MCF 10A (cell line): Measurements from ENCODE around the gene DPP8. TPM values are rescaled to one million over a fixed set of nuclear protein-coding genes. Genes with fewer than 3 reads are reported as not detected.

Experiments used
- Bru-seq: library from RNA; stranded (reverse); fragments of 400-500 nt; gene quantifications from one replicate; lab custom pipeline; 2021; lab: Mats Ljungman, UMichigan
- BruChase-seq, 2 experiments: library from RNA; stranded (reverse); fragments of 400-500 nt; gene quantifications; one replicate each; lab custom pipeline; 2021; lab: Mats Ljungman, UMichigan
- BruUV-seq: library from RNA; stranded (reverse); fragments of 400-500 nt; replicated peaks from 2 replicates; lab custom pipeline; 2021; lab: Mats Ljungman, UMichigan
- CTCF ChIA-PET: fragments of 300-600 bp; sonication (Branson Sonifier 250); formaldehyde crosslinking; extraction: SDS; loops from one replicate; lab custom pipeline; 2021; ENCODE audit warnings: antibody characterized with exemption, inconsistent platforms; lab: Yijun Ruan, JAX
- POLR2A ChIA-PET: fragments of 300-600, 350-650 bp; sonication (Branson Sonifier 250); formaldehyde crosslinking; extraction: SDS; loops from one replicate; lab custom pipeline; 2020; ENCODE audit warnings: antibody characterized with exemption, inconsistent platforms; lab: Yijun Ruan, JAX
- DNase-seq: peaks from one replicate; pipeline ENCODE4 v3.0.0-alpha.2; 2018; ENCODE audit not compliant: unreplicated experiment
- H3K27ac Mint-ChIP-seq: one replicate; pipeline ENCODE4 v1.8.0; 2022; ENCODE audit warnings: mild to moderate bottlenecking, low read depth, mixed read lengths; ENCODE audit not compliant: unreplicated experiment
- H3K27me3 Mint-ChIP-seq: one replicate; pipeline ENCODE4 v1.8.0; 2022; ENCODE audit warnings: mixed read lengths; ENCODE audit not compliant: insufficient read depth, unreplicated experiment
- H3K36me3 Mint-ChIP-seq: one replicate; pipeline ENCODE4 v1.8.0; 2022; ENCODE audit warnings: mild to moderate bottlenecking, moderate library complexity, mixed read lengths; ENCODE audit not compliant: insufficient read depth, unreplicated experiment
- H3K4me1 Mint-ChIP-seq: one replicate; pipeline ENCODE4 v1.8.0; 2022; ENCODE audit warnings: mixed read lengths; ENCODE audit not compliant: insufficient read depth, unreplicated experiment
- H3K4me3 Mint-ChIP-seq: one replicate; pipeline ENCODE4 v1.8.0; 2022; ENCODE audit warnings: mild to moderate bottlenecking, moderate library complexity, mixed read lengths; ENCODE audit not compliant: unreplicated experiment
- H3K9me3 Mint-ChIP-seq: one replicate; pipeline ENCODE4 v1.8.0; 2022; ENCODE audit warnings: mixed read lengths; ENCODE audit not compliant: unreplicated experiment
- intact Hi-C: fragments of 100-400 bp; cut with micrococcal nuclease; formaldehyde crosslinking; loops from 2 replicates; pipeline ENCODE4 v1.14.1; 2022
- long read RNA-seq: library from polyadenylated mRNA; stranded (forward); transcript quantifications from one replicate; pipeline ENCODE4 v2.0.0, GENCODE V29; 2022
- total RNA-seq: library from RNA; stranded (reverse); gene quantifications from 2 replicates; pipeline ENCODE4 v1.2.3, GENCODE V29; 2022
- TF ChIP-seq, protein P1 (sequence below): fragments of 200-600 bp; IDR thresholded peaks from one replicate; pipeline ENCODE4 v1.8.0; 2022; ENCODE audit warnings: antibody characterized with exemption, mild to moderate bottlenecking; ENCODE audit not compliant: unreplicated experiment

Gene DPP8
- 24.5 and 27.5 TPM in 2 replicates for total RNA-seq
- percentile 82 among the genes with signal in this experiment for Bru-seq, nascent RNA
- percentile 87 among the genes with signal in this experiment for BruChase-seq, experiment 1, labeled RNA remaining after a 6-hour chase
- percentile 83 among the genes with signal in this experiment for BruChase-seq, experiment 2, labeled RNA remaining after a 2-hour chase
- long read RNA-seq, full-length matches to known transcripts = 11 of 34 reads
- long read RNA-seq, partial matches to known transcripts = 2 of 34 reads
- long read RNA-seq, other reads (novel, unspliced or antisense) = 21 of 34 reads

DNA sequence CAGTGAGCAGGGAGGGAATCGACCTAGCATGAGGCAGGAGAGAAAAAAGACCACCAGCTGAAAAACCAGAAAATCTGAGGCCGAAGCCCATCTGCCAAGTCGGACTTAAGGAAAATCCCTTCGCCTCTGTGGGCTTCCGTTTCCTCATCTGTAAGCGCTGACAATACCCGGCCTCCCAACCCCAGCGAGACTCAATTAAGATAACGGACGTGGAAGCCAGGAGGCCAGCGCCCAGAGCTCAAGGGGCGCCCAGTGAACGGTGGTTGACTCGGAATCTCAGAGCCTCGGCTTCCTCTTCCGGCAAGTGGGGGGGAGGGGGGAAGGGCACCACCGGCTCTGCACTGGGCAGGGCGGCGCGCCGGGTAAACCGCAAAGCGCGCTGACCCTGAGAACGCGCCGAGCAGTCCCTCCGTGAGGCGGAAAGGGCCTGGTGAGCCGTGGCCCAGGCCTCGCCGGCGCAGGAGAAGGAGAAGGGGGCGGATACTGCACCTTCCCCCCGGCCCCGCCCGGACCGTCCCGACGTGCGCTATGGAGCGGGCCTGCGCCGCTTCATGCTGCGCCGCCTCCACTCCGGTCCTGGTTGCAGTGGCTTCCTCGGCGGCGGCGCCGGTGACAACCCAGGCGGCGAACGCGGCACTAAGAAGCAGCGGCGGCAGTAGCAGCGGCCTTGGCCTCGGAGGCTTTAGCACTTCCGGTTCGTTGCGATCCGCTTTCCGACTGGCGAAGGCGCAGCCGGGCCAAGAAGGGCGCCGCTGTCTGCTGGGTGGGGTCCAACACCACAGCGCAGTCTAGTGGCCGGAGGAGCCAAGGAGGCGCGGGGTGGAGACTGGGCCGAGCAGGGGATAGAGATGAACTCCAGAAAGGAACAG lies at the start of gene DPP8:
Gene DPP8 (minus strand): TSS at position 693 of the 869 bp plus-strand sequence. CDS start 5,136 bp downstream, outside the sequence.
- BruUV-seq = TSS peak; percentile 19
- peaks cover 29% of the 10 kb centered on the region for H3K36me3 Mint-ChIP-seq
- no peaks in the 10 kb centered on the region for H3K27me3 Mint-ChIP-seq
- peak within 1 kb of the TSS; percentile 98 for H3K4me3 Mint-ChIP-seq
- H3K4me1 Mint-ChIP-seq = peaks cover 14% of the 10 kb centered on the region
- CTCF ChIA-PET = interaction anchor here (0.6 to 1.3 kb wide), 6 partner anchors 12 to 1328 kb away, joined by 3 to 5 read pairs (median 3); no protein-coding TSS in a partner anchor
- H3K9me3 Mint-ChIP-seq = no peaks in the 10 kb centered on the region
- intact Hi-C loops = no loop called here
- DNase-seq = peak; percentile 91
- peak within 1 kb of the TSS; percentile 95 for H3K27ac Mint-ChIP-seq
- TF ChIP-seq, protein P1, sequence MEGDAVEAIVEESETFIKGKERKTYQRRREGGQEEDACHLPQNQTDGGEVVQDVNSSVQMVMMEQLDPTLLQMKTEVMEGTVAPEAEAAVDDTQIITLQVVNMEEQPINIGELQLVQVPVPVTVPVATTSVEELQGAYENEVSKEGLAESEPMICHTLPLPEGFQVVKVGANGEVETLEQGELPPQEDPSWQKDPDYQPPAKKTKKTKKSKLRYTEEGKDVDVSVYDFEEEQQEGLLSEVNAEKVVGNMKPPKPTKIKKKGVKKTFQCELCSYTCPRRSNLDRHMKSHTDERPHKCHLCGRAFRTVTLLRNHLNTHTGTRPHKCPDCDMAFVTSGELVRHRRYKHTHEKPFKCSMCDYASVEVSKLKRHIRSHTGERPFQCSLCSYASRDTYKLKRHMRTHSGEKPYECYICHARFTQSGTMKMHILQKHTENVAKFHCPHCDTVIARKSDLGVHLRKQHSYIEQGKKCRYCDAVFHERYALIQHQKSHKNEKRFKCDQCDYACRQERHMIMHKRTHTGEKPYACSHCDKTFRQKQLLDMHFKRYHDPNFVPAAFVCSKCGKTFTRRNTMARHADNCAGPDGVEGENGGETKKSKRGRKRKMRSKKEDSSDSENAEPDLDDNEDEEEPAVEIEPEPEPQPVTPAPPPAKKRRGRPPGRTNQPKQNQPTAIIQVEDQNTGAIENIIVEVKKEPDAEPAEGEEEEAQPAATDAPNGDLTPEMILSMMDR = peak; percentile 84
- POLR2A ChIA-PET = interaction anchor here (0.8 to 1.7 kb wide), 10 partner anchors 9 to 352 kb away, joined by 3 to 17 read pairs (median 4); partner anchors contain the start of genes INTS14 and RAB11A

DNA sequence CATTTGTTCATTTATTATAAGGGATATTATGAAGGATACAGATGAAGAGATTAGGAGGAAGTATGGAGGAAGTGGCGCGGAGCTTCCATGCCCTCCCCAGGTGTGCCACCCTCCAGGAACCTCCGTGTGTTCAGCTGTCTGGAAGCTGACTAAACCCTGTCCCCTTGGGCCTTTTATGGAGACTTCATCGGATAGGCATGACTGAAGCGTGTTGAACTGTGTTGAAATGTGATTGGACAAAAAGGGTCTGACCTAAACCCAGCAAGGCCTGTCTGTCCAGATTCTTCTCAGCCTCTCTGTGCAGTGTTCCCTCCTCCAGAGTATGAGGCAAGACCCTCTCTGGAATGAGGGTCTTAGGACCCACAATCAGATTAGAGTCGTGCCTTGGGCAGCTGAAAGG lies 44.4 kb upstream of the DPP8 start:
- BruUV-seq = no TSS peak
- ChIA-PET CTCF (no interaction called here), POLR2A (interaction anchor here (1.2 kb wide), 1 partner anchor 16 kb away, joined by 3 read pairs; no protein-coding TSS in a partner anchor)
- TF ChIP-seq, protein P1 = no peak
- intact Hi-C loops = no loop called here
- peaks cover 68% of the 10 kb centered on the region for H3K36me3 Mint-ChIP-seq
- H3K4me3 Mint-ChIP-seq = no peak overlapping the region
- DNase-seq = no peak
- no peaks in the 10 kb centered on the region for H3K27me3 Mint-ChIP-seq
- H3K27ac Mint-ChIP-seq = no peak overlapping the region
- no peaks in the 10 kb centered on the region for H3K9me3 Mint-ChIP-seq
- H3K4me1 Mint-ChIP-seq = no peaks in the 10 kb centered on the region

DNA sequence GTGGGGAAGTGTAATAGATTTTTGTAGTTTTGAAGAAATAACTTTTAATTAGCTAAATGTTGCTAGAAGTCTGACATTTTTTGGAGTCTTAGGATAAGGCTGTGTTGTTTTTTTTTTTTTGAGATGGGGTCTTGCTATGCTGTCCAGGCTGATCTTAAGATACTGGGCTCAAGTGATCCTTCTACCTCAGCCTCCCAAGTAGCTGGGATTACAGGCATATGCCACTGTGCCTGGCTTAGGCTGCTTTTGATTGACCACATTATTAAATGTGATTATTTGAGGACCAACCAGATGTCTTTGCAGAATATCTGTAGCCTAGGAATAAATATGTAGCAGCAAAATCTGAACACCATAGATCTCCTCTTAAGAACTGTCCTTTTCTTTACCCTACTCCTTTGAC lies 42.5 kb upstream of the DPP8 start:
- DNase-seq = no peak
- POLR2A ChIA-PET = interaction anchor here (1.1 to 1.4 kb wide), 2 partner anchors 16 to 20 kb away, joined by 3 to 5 read pairs; no protein-coding TSS in a partner anchor
- Mint-ChIP-seq H3K4me3 (no peak overlapping the region), H3K9me3 (no peaks in the 10 kb centered on the region), H3K4me1 (no peaks in the 10 kb centered on the region), H3K36me3 (peaks cover 75% of the 10 kb centered on the region), H3K27me3 (no peaks in the 10 kb centered on the region), H3K27ac (no peak overlapping the region)
- intact Hi-C loops = no loop called here
- CTCF ChIA-PET = interaction anchor here (0.6 kb wide), 1 partner anchor 159 kb away, joined by 3 read pairs; no protein-coding TSS in a partner anchor
- TF ChIP-seq, protein P1 = no peak
- BruUV-seq = no TSS peak
